Mesendoderm (in vitro differentiated cells): Measurements from ENCODE around the gene ALB.

Source experiments
- DNase-seq: peaks from one replicate; pipeline ENCODE4 v3.0.0; 2013
- H2AK5ac ChIP-seq: 2 replicates; pipeline ENCODE4 v1.6.1; 2013; ENCODE audit warnings: low read length, inconsistent platforms
- H2BK120ac ChIP-seq: 2 replicates; pipeline ENCODE4 v1.6.1; 2013; ENCODE audit warnings: low read depth, mild to moderate bottlenecking, low read length, moderate library complexity, mixed read lengths
- H2BK15ac ChIP-seq: replicated peaks from 2 replicates; pipeline ENCODE4 v1.6.1; 2013; ENCODE audit warnings: low read depth, mild to moderate bottlenecking, moderate library complexity
- H2BK5ac ChIP-seq: 2 replicates; pipeline ENCODE4 v1.6.1; 2013; ENCODE audit warnings: low read length, inconsistent platforms
- H3K18ac ChIP-seq: 2 replicates; pipeline ENCODE4 v1.6.1; 2013; ENCODE audit warnings: mild to moderate bottlenecking, low read length, mixed read lengths
- H3K23ac ChIP-seq: one replicate; pipeline ENCODE4 v1.6.1; 2013; ENCODE audit warnings: low read length
- H3K27ac ChIP-seq: 2 replicates; pipeline ENCODE4 v1.5.1; 2013; ENCODE audit warnings: low read depth, mild to moderate bottlenecking, inconsistent platforms, low read length, moderate library complexity
- H3K27me3 ChIP-seq: 2 replicates; pipeline ENCODE4 v1.6.1; 2013; ENCODE audit warnings: low read length, control low read depth, mild to moderate bottlenecking, inconsistent platforms; ENCODE audit not compliant: insufficient read depth, poor library complexity
- H3K36me3 ChIP-seq: 2 replicates; pipeline ENCODE4 v1.6.1; 2013; ENCODE audit warnings: low read length, inconsistent platforms; ENCODE audit not compliant: control insufficient read depth, insufficient read depth
- H3K4ac ChIP-seq: one replicate; pipeline ENCODE4 v1.6.1; 2013; ENCODE audit warnings: low read depth, mild to moderate bottlenecking, low read length, moderate library complexity
- H3K4me1 ChIP-seq: 2 replicates; pipeline ENCODE4 v1.6.1; 2013; ENCODE audit warnings: low read depth, low read length, inconsistent platforms; ENCODE audit not compliant: control insufficient read depth
- H3K4me2 ChIP-seq: 2 replicates; pipeline ENCODE4 v1.6.1; 2013; ENCODE audit warnings: low read length
- H3K4me3 ChIP-seq: 2 replicates; pipeline ENCODE4 v1.5.1; 2013; ENCODE audit warnings: mild to moderate bottlenecking, low read length
- H3K56ac ChIP-seq: one replicate; pipeline ENCODE4 v1.6.1; 2013; ENCODE audit warnings: low read length
- H3K79me1 ChIP-seq: 2 replicates; pipeline ENCODE4 v1.6.1; 2013; ENCODE audit warnings: low read length, inconsistent platforms
- H3K79me2 ChIP-seq: 2 replicates; pipeline ENCODE4 v1.6.1; 2013; ENCODE audit warnings: mild to moderate bottlenecking, low read length; ENCODE audit not compliant: control insufficient read depth, insufficient read depth
- H3K9ac ChIP-seq: 2 replicates; pipeline ENCODE4 v1.6.1; 2013; ENCODE audit warnings: low read length, inconsistent platforms
- H4K5ac ChIP-seq: one replicate; pipeline ENCODE4 v1.6.1; 2013; ENCODE audit warnings: low read length
- H4K8ac ChIP-seq: one replicate; pipeline ENCODE4 v1.6.1; 2013; ENCODE audit warnings: low read depth, mild to moderate bottlenecking, control low read depth, low read length, moderate library complexity
- WGBS: extraction: QIAGEN DNeasy Blood & Tissue Kit; methylation state at CpG from one replicate; pipeline ENCODE4 v1.1.7; 2013; ENCODE audit warnings: low lambda C conversion rate, missing lambda C conversion rate; ENCODE audit not compliant: insufficient coverage; ENCODE audit errors: extremely low coverage; 5-methylcytosine and 5-hydroxymethylcytosine counted together

ALB gene

DNA sequence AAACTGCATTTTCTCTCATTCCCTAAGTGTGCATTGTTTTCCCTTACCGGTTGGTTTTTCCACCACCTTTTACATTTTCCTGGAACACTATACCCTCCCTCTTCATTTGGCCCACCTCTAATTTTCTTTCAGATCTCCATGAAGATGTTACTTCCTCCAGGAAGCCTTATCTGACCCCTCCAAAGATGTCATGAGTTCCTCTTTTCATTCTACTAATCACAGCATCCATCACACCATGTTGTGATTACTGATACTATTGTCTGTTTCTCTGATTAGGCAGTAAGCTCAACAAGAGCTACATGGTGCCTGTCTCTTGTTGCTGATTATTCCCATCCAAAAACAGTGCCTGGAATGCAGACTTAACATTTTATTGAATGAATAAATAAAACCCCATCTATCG, 29.1 kb downstream of the ALB start:
- no peak overlapping the region for H4K8ac ChIP-seq
- peaks cover 5% of the 10 kb centered on the region for H3K4me1 ChIP-seq
- no peak overlapping the region for H3K27ac ChIP-seq
- WGBS = no CpG with 5 or more reads among the region's 2 CpGs
- H3K27me3 ChIP-seq = no peaks in the 10 kb centered on the region
- no peak overlapping the region for H2BK15ac ChIP-seq
- H3K56ac ChIP-seq = no peak overlapping the region
- no peak overlapping the region for H3K4me2 ChIP-seq
- no peak overlapping the region for H2AK5ac ChIP-seq
- H3K79me2 ChIP-seq = no peaks in the 10 kb centered on the region
- no peaks in the 10 kb centered on the region for H3K79me1 ChIP-seq
- no peak overlapping the region for H3K9ac ChIP-seq
- no peak overlapping the region for H2BK120ac ChIP-seq
- no peak overlapping the region for H4K5ac ChIP-seq
- DNase-seq = peak; percentile 91
- no peak overlapping the region for H3K23ac ChIP-seq
- H3K4me3 ChIP-seq = no peak overlapping the region
- no peaks in the 10 kb centered on the region for H3K36me3 ChIP-seq
- no peak overlapping the region for H2BK5ac ChIP-seq
- H3K4ac ChIP-seq = no peak overlapping the region
- no peak overlapping the region for H3K18ac ChIP-seq

DNA sequence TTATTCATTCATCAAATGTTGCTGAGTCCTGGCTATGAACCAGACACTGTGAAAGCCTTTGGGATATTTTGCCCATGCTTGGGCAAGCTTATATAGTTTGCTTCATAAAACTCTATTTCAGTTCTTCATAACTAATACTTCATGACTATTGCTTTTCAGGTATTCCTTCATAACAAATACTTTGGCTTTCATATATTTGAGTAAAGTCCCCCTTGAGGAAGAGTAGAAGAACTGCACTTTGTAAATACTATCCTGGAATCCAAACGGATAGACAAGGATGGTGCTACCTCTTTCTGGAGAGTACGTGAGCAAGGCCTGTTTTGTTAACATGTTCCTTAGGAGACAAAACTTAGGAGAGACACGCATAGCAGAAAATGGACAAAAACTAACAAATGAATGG, 30.2 kb downstream of the ALB start:
- Histone ChIP-seq H2BK120ac (no peak overlapping the region), H4K5ac (no peak overlapping the region), H3K4me1 (peaks cover 5% of the 10 kb centered on the region), H3K23ac (no peak overlapping the region), H2BK5ac (no peak overlapping the region), H4K8ac (no peak overlapping the region), H3K4ac (no peak overlapping the region), H3K9ac (no peak overlapping the region), H3K18ac (no peak overlapping the region), H2BK15ac (no peak overlapping the region), H3K56ac (no peak overlapping the region), H2AK5ac (no peak overlapping the region), H3K4me3 (no peak overlapping the region), H3K27ac (no peak overlapping the region), H3K36me3 (no peaks in the 10 kb centered on the region), H3K79me1 (no peaks in the 10 kb centered on the region), H3K4me2 (no peak overlapping the region), H3K79me2 (no peaks in the 10 kb centered on the region), H3K27me3 (no peaks in the 10 kb centered on the region)
- WGBS = no CpG with 5 or more reads among the region's 3 CpGs
- peak; percentile 58 for DNase-seq

DNA sequence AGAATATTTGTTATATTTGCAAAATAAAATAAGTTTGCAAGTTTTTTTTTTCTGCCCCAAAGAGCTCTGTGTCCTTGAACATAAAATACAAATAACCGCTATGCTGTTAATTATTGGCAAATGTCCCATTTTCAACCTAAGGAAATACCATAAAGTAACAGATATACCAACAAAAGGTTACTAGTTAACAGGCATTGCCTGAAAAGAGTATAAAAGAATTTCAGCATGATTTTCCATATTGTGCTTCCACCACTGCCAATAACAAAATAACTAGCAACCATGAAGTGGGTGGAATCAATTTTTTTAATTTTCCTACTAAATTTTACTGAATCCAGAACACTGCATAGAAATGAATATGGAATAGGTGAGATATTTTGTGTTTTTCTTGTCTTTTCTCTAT, 31.9 kb downstream of the ALB start, which contains the start of gene AFP:
TSS of gene AFP (plus strand) at position 238 of the 400 bp plus-strand sequence. CDS start at position 280, 42 bp downstream.
- no peak within 1 kb of the TSS for H3K4ac ChIP-seq
- no peaks in the 10 kb centered on the region for H3K27me3 ChIP-seq
- no peak within 1 kb of the TSS for H2BK5ac ChIP-seq
- H2BK15ac ChIP-seq = no peak within 1 kb of the TSS
- no peak within 1 kb of the TSS for H4K5ac ChIP-seq
- no CpG with 5 or more reads among the region's 1 CpG for WGBS
- no peaks in the 10 kb centered on the region for H3K79me1 ChIP-seq
- H3K56ac ChIP-seq = no peak within 1 kb of the TSS
- H2AK5ac ChIP-seq = no peak within 1 kb of the TSS
- H3K79me2 ChIP-seq = no peaks in the 10 kb centered on the region
- H2BK120ac ChIP-seq = no peak within 1 kb of the TSS
- H3K18ac ChIP-seq = no peak within 1 kb of the TSS
- no peak within 1 kb of the TSS for H4K8ac ChIP-seq
- no peak within 1 kb of the TSS for H3K4me3 ChIP-seq
- H3K27ac ChIP-seq = no peak within 1 kb of the TSS
- no peak within 1 kb of the TSS for H3K9ac ChIP-seq
- no peaks in the 10 kb centered on the region for H3K36me3 ChIP-seq
- H3K4me2 ChIP-seq = no peak within 1 kb of the TSS
- H3K23ac ChIP-seq = no peak within 1 kb of the TSS
- DNase-seq = no peak
- peaks cover 5% of the 10 kb centered on the region for H3K4me1 ChIP-seq

GRCh38 chr4:73436674-73437557, 32.8 kb downstream of the ALB start:
- Histone ChIP-seq H3K56ac (no peak overlapping the region), H4K8ac (no peak overlapping the region), H3K4ac (no peak overlapping the region), H3K36me3 (no peaks in the 10 kb centered on the region), H3K9ac (no peak overlapping the region), H2BK120ac (no peak overlapping the region), H3K27me3 (no peaks in the 10 kb centered on the region), H2BK5ac (no peak overlapping the region), H3K4me1 (peaks cover 5% of the 10 kb centered on the region), H3K23ac (no peak overlapping the region), H2BK15ac (no peak overlapping the region), H4K5ac (no peak overlapping the region), H3K18ac (no peak overlapping the region), H3K4me2 (no peak overlapping the region), H3K79me1 (no peaks in the 10 kb centered on the region), H3K4me3 (no peak overlapping the region), H3K79me2 (no peaks in the 10 kb centered on the region), H3K27ac (no peak overlapping the region), H2AK5ac (no peak overlapping the region)
- no CpG with 5 or more reads among the region's 3 CpGs for WGBS
- no peak for DNase-seq

DNA sequence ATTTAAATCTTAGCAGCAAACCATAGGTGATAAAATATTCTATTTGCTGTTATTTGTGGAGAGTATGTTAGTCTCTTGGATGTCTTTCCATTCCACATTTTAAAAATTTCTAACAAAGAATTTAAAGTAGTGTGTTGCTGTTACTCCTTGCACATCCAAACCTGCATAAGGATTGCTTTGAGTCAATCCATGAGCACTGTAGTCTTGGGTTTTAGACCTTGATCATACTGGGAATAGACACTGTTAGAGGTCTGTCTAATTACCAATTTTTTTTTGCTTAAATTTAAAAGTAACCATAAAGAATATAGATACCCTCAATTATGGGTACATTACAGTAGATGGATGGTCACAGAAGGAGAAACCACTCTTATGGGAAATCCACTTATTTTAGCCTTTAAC, 33.5 kb downstream of the ALB start:
- Histone ChIP-seq H3K79me2 (no peaks in the 10 kb centered on the region), H3K27me3 (no peaks in the 10 kb centered on the region), H4K8ac (no peak overlapping the region), H3K4me2 (no peak overlapping the region), H3K9ac (no peak overlapping the region), H3K79me1 (no peaks in the 10 kb centered on the region), H2BK120ac (no peak overlapping the region), H2BK15ac (no peak overlapping the region), H3K4me1 (peaks cover 2% of the 10 kb centered on the region), H3K18ac (no peak overlapping the region), H3K4ac (no peak overlapping the region), H2AK5ac (no peak overlapping the region), H4K5ac (no peak overlapping the region), H3K36me3 (no peaks in the 10 kb centered on the region), H3K23ac (no peak overlapping the region), H2BK5ac (no peak overlapping the region), H3K4me3 (no peak overlapping the region), H3K56ac (no peak overlapping the region), H3K27ac (no peak overlapping the region)
- no peak for DNase-seq

DNA sequence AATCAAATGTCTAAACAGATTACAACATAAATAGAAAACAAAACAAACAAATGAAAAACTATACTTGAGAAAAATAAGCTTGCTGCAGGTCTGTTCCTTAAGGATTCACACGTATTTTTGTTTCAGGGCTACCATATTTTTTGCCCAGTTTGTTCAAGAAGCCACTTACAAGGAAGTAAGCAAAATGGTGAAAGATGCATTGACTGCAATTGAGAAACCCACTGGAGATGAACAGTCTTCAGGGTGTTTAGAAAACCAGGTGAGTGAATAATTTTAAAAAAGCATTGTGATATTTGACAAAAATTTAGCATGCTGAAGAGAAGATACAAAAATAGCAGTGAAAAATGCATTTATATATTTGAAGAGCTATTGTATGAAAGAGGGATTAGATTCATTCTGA, 34.0 kb downstream of the ALB start:
- Histone ChIP-seq H3K56ac (no peak overlapping the region), H2BK5ac (no peak overlapping the region), H2BK15ac (no peak overlapping the region), H2AK5ac (no peak overlapping the region), H3K79me2 (no peaks in the 10 kb centered on the region), H4K5ac (no peak overlapping the region), H3K79me1 (no peaks in the 10 kb centered on the region), H3K4me2 (no peak overlapping the region), H4K8ac (no peak overlapping the region), H3K4me3 (no peak overlapping the region), H3K36me3 (no peaks in the 10 kb centered on the region), H3K18ac (no peak overlapping the region), H2BK120ac (no peak overlapping the region), H3K4ac (no peak overlapping the region), H3K4me1 (peaks cover 2% of the 10 kb centered on the region), H3K23ac (no peak overlapping the region), H3K27ac (no peak overlapping the region), H3K27me3 (no peaks in the 10 kb centered on the region), H3K9ac (no peak overlapping the region)
- WGBS = no CpG with 5 or more reads among the region's 1 CpG
- DNase-seq = no peak
